CD14-positive monocyte (primary cell): ENCODE results near the gene SLC36A3. TPM values are rescaled to one million over a fixed set of nuclear protein-coding genes. Genes with fewer than 3 reads are reported as not detected.

Experiments used
- DNase-seq, 3 donors: peaks; one replicate each; pipeline ENCODE4 v3.0.0-alpha.2; 2011 to 2022
- H2AFZ ChIP-seq: 2 replicates; pipeline ENCODE4 v1.6.0; 2012; ENCODE audit warnings: mild to moderate bottlenecking, low read depth, low read length, inconsistent platforms; ENCODE audit not compliant: insufficient read depth, poor library complexity, severe bottlenecking
- H3K27ac ChIP-seq, 2 donors: 1 replicate in 1 of 2; 2 replicates in 1 of 2; pipeline ENCODE4 v1.5.1; 2012 to 2013; ENCODE audit warnings: low read length in 2 of 2, control low read depth in 1 of 2, inconsistent platforms in 1 of 2, low read depth in 1 of 2, mild to moderate bottlenecking in 1 of 2
- H3K27me3 ChIP-seq, 2 donors: one replicate each; pipeline versions ENCODE4 v1.6.0 to v1.6.1; 2011 to 2013; ENCODE audit warnings: low read length in 2 of 2; ENCODE audit not compliant: control insufficient read depth in 2 of 2, insufficient read depth in 2 of 2
- H3K36me3 ChIP-seq, 2 donors: replicated peaks in 1 of 2; 1 replicate in 1 of 2; 2 replicates in 1 of 2; pipeline versions ENCODE4 v1.5.1 to v1.6.1; 2012 to 2013; ENCODE audit warnings: low read length in 2 of 2, control low read depth in 1 of 2, inconsistent platforms in 1 of 2, mild to moderate bottlenecking in 1 of 2; ENCODE audit not compliant: insufficient read depth in 2 of 2, control insufficient read depth in 1 of 2
- H3K4me1 ChIP-seq, 2 donors: 1 replicate in 1 of 2; 2 replicates in 1 of 2; pipeline versions ENCODE4 v1.5.1 to v1.6.1; 2012 to 2013; ENCODE audit warnings: low read length in 2 of 2, control low read depth in 1 of 2, inconsistent platforms in 1 of 2, mild to moderate bottlenecking in 1 of 2, moderate library complexity in 1 of 2; ENCODE audit not compliant: insufficient read depth in 2 of 2, control insufficient read depth in 1 of 2
- H3K4me2 ChIP-seq: replicated peaks from 2 replicates; pipeline ENCODE3; 2012; ENCODE audit warnings: low read length, moderate library complexity, mild to moderate bottlenecking; ENCODE audit not compliant: poor library complexity, severe bottlenecking; ENCODE audit errors: extremely low read depth
- H3K4me3 ChIP-seq, 3 experiments: fragments of 200-600 bp in 1 of 3; sonication (generic) in 1 of 3; replicated peaks in 1 of 3; 1 replicate in 2 of 3; 2 replicates in 1 of 3; pipeline ENCODE4 v1.5.1; 2011 to 2013; ENCODE audit warnings: low read length in 3 of 3, mild to moderate bottlenecking in 3 of 3, control low read depth in 2 of 3, low read depth in 2 of 3, inconsistent platforms in 1 of 3, moderate library complexity in 1 of 3
- H3K79me2 ChIP-seq: 2 replicates; pipeline ENCODE4 v1.6.0; 2012; ENCODE audit warnings: mild to moderate bottlenecking, control low read depth, inconsistent platforms, low read length, moderate library complexity; ENCODE audit not compliant: insufficient read depth
- H3K9ac ChIP-seq: 2 replicates; pipeline ENCODE4 v1.6.0; 2017; ENCODE audit warnings: low read length, mild to moderate bottlenecking; ENCODE audit not compliant: insufficient read depth, poor library complexity, severe bottlenecking
- H3K9me3 ChIP-seq, 2 donors: replicated peaks in 1 of 2; 1 replicate in 1 of 2; 2 replicates in 1 of 2; pipeline versions ENCODE4 v1.5.1 to v1.6.1; 2012 to 2013; ENCODE audit warnings: low read length in 2 of 2, control low read depth in 1 of 2; ENCODE audit not compliant: control insufficient read depth in 1 of 2, insufficient read depth in 1 of 2
- H4K20me1 ChIP-seq: 2 replicates; pipeline ENCODE4 v1.6.0; 2012; ENCODE audit warnings: mild to moderate bottlenecking, low read length, control low read depth, moderate library complexity; ENCODE audit not compliant: insufficient read depth
- H3K27ac Mint-ChIP-seq, 7 donors: one replicate each; pipeline ENCODE4 v1.8.0; 2020; ENCODE audit warnings: mild to moderate bottlenecking in 7 of 7, mixed read lengths in 7 of 7, moderate library complexity in 6 of 7, inconsistent platforms in 2 of 7
- H3K27me3 Mint-ChIP-seq, 3 donors: one replicate each; pipeline ENCODE4 v1.8.0; 2021 to 2022; ENCODE audit warnings: low read depth in 3 of 3, mild to moderate bottlenecking in 3 of 3, mixed read lengths in 3 of 3, moderate library complexity in 3 of 3, inconsistent platforms in 1 of 3
- H3K36me3 Mint-ChIP-seq, 2 donors: one replicate each; pipeline ENCODE4 v1.8.0; 2020; ENCODE audit warnings: mixed read lengths in 2 of 2, inconsistent platforms in 1 of 2, mild to moderate bottlenecking in 1 of 2
- H3K4me1 Mint-ChIP-seq: one replicate; pipeline ENCODE4 v1.8.0; 2020; ENCODE audit warnings: mild to moderate bottlenecking, mixed read lengths
- H3K4me3 Mint-ChIP-seq, 2 donors: one replicate each; pipeline ENCODE4 v1.8.0; 2020; ENCODE audit warnings: mild to moderate bottlenecking in 2 of 2, mixed read lengths in 2 of 2, moderate library complexity in 1 of 2
- H3K9me3 Mint-ChIP-seq, 7 donors: one replicate each; pipeline ENCODE4 v1.8.0; 2020 to 2022; ENCODE audit warnings: mixed read lengths in 7 of 7, mild to moderate bottlenecking in 6 of 7, moderate library complexity in 6 of 7, inconsistent platforms in 2 of 7
- WGBS: methylation state at CpG from one replicate; pipeline ENCODE4 v1.1.5; 2013; ENCODE audit warnings: missing lambda C conversion rate; ENCODE audit not compliant: insufficient coverage; 5-methylcytosine and 5-hydroxymethylcytosine counted together
- intact Hi-C, 2 donors: fragments of 100-400 bp; cut with micrococcal nuclease; formaldehyde crosslinking; loops; one replicate each; pipeline versions ENCODE4 v1.15.0 to v1.15.1; 2023
- polyA plus RNA-seq, 3 donors: library from polyadenylated mRNA; depleted of rRNA in 1 of 3; unstranded in 2 of 3; stranded (reverse) in 1 of 3; fragments of 300-500 nt in 2 of 3; fragments of >200 nt in 1 of 3; fragmentation: Illumina TruSeq in 2 of 3; gene quantifications; 1 replicate in 2 of 3; 2 replicates in 1 of 3; pipeline ENCODE4 v1.2.3, GENCODE V29; 2012 to 2021
- TF ChIP-seq, protein P1 (sequence below): fragments of 200-600 bp; IDR thresholded peaks from one replicate; pipeline ENCODE4 v1.8.0; 2022; ENCODE audit warnings: antibody characterized with exemption, mild to moderate bottlenecking

Gene SLC36A3
- polyA plus RNA-seq, 3 donors: not detected

DNA sequence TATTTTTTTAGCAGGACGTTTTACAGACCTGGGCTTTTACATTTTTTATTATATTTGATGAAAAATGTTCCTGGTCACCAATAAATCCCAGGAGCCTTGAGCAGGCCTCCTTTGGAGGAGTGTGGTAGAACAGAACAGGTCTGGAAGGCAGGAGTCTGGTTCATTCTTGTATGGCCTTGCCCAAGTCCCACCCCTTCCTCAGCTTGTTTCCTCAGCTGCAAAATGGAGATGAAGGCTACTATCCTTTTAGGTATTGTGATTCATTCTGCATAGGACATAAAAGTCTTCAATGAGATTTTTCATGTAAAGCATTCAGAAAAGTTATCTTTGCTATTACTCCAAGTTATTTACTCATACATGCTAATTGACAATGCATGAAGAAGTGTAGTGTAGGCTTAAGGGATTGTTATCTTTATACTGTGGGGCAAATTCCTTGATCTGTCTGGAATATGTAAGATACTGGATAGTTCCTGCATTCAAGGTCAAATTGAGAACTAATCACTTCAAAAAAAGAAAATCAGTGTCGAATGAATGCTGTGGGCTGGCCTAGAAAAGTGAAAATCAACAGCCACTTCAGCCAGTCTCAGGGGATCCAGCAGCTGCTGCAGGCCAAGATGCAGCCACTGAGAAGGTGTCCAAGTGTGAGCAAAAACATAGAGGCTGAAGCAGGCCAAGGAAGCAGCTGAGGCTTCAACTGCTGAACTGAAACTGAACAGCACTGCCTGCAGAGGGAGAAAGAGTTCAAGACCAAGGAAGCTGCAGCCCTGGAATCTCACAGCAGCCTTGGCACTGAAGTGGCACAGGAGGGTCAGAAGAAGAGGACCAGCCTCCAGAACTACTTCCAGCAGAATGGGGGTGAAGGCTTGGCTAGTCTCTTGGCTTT lies 15.5 kb upstream of the SLC36A3 start:
- intact Hi-C loops: no loop called here
- DNase-seq: no peak
- no peaks in the 10 kb centered on the region for H4K20me1 ChIP-seq
- no peak overlapping the region for H3K4me2 ChIP-seq
- Mint-ChIP-seq H3K27ac (peak overlapping the region in 1 of 7 donors; percentile 18), H3K9me3 (no peaks in the 10 kb centered on the region), H3K36me3 (no peaks in the 10 kb centered on the region), H3K27me3 (peaks cover 0 to 4% (median 4%) of the 10 kb centered on the region in 3 donors), H3K4me1 (no peaks in the 10 kb centered on the region), H3K4me3 (no peak overlapping the region)
- no peak overlapping the region for H2AFZ ChIP-seq
- TF ChIP-seq, protein P1, sequence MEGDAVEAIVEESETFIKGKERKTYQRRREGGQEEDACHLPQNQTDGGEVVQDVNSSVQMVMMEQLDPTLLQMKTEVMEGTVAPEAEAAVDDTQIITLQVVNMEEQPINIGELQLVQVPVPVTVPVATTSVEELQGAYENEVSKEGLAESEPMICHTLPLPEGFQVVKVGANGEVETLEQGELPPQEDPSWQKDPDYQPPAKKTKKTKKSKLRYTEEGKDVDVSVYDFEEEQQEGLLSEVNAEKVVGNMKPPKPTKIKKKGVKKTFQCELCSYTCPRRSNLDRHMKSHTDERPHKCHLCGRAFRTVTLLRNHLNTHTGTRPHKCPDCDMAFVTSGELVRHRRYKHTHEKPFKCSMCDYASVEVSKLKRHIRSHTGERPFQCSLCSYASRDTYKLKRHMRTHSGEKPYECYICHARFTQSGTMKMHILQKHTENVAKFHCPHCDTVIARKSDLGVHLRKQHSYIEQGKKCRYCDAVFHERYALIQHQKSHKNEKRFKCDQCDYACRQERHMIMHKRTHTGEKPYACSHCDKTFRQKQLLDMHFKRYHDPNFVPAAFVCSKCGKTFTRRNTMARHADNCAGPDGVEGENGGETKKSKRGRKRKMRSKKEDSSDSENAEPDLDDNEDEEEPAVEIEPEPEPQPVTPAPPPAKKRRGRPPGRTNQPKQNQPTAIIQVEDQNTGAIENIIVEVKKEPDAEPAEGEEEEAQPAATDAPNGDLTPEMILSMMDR: no peak
- H3K27me3 ChIP-seq: no peaks in the 10 kb centered on the region
- H3K9me3 ChIP-seq: no peaks in the 10 kb centered on the region
- H3K36me3 ChIP-seq: no peaks in the 10 kb centered on the region
- no peaks in the 10 kb centered on the region for H3K4me1 ChIP-seq
- no peak overlapping the region for H3K9ac ChIP-seq
- no peaks in the 10 kb centered on the region for H3K79me2 ChIP-seq
- no peak overlapping the region for H3K4me3 ChIP-seq
- 100% methylated on average over 1 of the region's 2 CpGs for WGBS
- no peak overlapping the region for H3K27ac ChIP-seq

DNA sequence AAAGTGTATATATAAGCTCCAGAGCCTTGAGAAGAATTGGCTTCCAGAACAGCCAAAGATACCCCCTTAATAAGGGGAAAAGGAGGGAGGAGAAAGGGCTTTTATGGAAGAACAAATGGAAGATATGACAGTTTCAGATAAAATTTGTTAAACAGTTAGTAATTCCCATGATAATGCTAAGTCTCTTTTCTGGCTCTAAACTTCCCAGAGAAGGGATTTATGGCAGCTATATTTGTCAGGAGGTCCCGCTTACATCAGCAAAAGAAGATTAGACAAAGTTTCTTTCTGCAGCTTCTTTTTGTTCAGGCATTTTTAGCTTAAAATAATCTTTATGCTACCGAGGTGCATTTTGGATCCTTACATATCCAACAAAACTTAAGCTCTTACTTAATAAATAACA lies 14.3 kb upstream of the SLC36A3 start:
- Histone ChIP-seq H3K36me3 (no peaks in the 10 kb centered on the region), H3K4me2 (no peak overlapping the region), H3K9ac (no peak overlapping the region), H3K79me2 (no peaks in the 10 kb centered on the region), H3K27ac (no peak overlapping the region), H3K9me3 (no peaks in the 10 kb centered on the region), H4K20me1 (no peaks in the 10 kb centered on the region), H2AFZ (no peak overlapping the region), H3K4me3 (no peak overlapping the region), H3K4me1 (no peaks in the 10 kb centered on the region), H3K27me3 (no peaks in the 10 kb centered on the region)
- WGBS: no CpG with 5 or more reads among the region's 2 CpGs
- DNase-seq: no peak
- H3K4me1 Mint-ChIP-seq: no peaks in the 10 kb centered on the region
- peaks cover 2 to 7% (median 4%) of the 10 kb centered on the region in 3 donors for H3K27me3 Mint-ChIP-seq
- TF ChIP-seq, protein P1: no peak
- no peaks in the 10 kb centered on the region for H3K36me3 Mint-ChIP-seq
- no peak overlapping the region for H3K4me3 Mint-ChIP-seq
- no peak overlapping the region for H3K27ac Mint-ChIP-seq
- intact Hi-C loops: no loop called here
- H3K9me3 Mint-ChIP-seq: no peaks in the 10 kb centered on the region
